ENCODE results near the gene DEDD.
A peak's percentile ranks its signal among the peaks of the same experiment; 100 is the strongest.

Gene DEDD

GRCh38 chr1:161090617-161091016 is 41.9 kb downstream of the DEDD start:
- DNase-seq: no peak

GRCh38 chr1:161089938-161090337 is 42.5 kb downstream of the DEDD start:
- DNase-seq: no peak

GRCh38 chr1:161089251-161089924 is 43.1 kb downstream of the DEDD start, which contains the start of gene NECTIN4:
Gene NECTIN4 (minus strand): TSS chr1:161089558. CDS start chr1:161089296, 262 bp downstream.
- no peak for DNase-seq

DNA sequence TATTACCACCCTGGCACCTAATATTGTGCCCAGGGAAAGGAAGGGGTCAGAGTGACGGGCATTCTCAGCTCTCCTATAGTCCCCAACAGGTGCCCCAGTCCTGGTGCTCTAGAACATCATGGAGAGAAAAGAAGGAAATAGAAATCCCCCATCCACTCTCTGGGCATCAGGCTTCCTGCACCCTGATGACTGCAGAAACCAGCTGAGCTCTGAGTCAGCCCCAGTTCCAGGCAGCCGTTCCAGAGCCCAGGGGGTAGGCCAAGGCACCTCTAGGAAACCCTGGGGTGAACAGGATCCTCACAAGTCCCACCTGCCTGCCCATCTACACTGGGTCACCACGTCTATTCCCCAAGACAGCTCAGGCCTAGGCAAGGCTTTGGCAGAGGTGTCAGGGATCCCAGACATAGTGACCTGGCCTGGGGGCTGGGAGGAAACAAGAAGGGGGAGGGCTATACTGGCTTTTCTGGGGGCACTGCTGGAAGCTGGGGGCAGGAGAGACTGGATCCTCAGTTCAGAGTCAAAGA is 43.8 kb downstream of the DEDD start:
- DNase-seq: no peak

DNA sequence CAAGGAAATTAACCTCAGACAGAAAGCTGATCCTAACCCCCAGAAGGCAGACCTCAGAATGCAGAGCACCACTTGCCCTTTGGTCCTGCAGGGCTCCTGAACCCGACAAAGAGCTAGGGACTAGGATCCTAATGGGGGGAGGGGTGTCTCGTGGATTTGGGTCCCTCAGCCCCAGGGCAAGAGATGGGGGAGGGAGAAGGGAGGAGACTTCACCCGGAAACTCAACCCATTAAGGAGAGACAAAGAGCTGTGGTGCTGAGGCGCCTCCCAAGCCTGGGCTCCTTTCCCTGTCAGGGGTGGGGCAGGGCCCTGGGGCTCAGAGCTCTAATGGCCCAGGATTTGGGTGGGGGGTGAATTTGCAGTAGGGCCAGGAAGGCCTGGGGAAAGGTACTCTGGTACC is 46.0 kb downstream of the DEDD start:
- DNase-seq: no peak

DNA sequence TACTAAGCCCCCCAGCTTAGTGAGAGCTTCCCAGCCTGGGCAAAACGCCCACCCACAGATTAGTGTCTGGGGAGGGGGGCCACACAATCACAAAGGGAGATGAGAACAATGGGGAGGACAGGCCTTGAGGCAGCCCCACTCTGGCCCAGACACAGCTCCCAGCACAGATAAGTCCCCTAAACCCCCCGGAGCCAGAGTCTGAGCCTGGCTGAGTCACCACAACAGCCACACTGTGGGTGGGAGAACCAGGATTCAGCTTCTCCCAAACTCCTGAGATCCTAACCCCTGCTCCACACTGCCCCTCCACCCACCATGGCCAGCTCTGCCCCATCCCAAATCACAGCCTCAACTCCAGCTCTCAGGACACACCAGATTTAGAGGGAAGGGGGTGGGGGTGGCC is 47.3 kb downstream of the DEDD start:
- no peak for DNase-seq

DNA sequence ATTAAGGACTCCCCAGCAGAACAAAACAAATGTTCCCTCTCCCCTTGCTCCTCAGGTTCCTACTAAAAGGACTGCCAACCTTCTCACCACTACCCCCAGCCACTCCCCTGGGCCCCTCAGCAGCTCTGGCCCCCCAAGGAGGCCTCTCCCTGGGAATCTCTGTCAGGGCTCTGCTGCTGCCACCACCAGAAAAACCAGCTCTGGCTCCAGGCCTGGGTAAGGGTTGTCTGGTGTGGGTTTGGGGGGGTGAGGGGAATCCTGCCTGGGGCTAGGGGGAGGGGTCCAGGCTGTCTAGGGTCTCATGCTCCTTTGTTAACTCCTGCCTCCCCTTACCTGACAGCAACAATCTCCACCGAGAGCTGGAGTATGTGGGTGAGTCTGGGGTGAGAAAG is 47.9 kb downstream of the DEDD start:
- DNase-seq: no peak

DNA sequence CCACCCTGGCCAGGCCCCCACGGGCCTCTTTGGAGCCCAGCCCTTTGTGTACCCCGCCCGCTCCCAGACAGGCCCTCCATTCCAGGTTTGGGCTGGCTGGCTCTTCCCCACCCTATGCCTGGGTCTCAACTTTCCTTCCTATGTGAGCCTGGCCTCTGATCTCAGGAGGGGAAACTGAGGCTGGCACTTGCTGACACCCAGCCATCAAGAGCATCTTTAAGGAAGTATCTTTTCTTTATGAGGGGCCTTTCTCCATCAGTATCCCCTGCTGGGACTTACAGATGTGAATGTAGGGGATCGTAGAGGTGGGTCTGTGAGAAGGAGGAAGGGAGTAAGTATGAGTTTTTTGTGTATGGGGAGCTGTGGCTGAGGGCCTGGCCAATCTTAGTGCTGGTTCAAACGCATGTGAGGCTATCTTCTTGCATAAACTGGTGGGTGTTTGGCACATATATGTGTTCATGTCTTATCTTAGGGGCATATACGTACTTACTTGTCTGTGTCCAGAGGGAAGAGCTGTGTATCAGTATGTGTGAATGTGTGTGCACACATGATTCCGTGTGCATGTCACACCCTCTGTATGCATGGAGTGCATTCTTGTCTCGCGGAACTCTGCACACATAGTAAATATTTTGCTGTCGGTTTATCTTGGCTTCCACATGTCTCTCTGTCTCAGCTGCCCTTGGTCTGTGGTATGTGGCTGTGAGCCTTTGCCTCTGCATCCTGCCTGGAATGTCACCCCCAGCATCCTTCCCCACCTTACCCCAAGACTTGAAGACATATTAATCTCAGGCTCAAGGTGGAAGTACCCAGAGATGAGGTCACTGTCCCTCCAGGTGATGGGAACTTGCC is 48.5 kb downstream of the DEDD start:
- no peak for DNase-seq

DNA sequence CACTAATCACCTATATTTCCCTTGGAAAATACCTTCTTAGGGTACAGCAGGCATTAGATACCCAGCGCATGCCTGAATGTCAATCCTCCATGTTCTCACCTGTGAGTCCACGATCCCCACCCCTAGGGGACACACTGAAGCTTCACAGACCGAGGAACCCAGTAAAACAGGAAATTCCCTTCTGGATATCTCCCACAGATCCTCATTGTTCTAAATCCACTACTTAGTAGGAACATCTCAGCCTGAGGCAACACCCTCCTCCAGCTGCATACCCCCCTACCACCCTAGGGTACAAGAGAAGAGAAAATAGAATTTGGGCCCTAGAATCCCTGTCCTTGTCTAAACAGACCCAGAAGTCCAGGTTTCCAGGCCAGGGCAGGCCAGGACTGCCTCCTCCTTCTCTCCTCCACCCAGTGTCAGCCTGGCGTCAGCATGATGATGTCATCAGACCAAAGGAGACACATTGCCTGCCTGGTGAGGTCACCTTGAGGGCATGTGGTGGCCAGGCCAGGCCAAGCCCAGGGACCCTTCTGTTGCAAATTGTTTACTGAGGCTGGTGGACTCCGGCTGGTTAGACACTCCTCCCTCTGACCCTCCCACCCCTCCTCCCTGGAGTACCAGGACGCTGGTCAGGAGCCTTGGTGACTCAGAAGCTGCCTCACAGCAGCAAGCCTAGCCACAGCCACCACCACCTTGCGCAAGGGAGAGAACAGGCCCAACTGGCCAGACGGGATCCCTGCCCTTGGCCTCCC is 49.3 kb downstream of the DEDD start:
- no peak for DNase-seq

GRCh38 chr1:161082483-161082882 is 50.0 kb downstream of the DEDD start:
- no peak for DNase-seq

GRCh38 chr1:161081519-161081918 is 50.9 kb downstream of the DEDD start:
- no peak for DNase-seq

GRCh38 chr1:161080441-161081405 is 51.7 kb downstream of the DEDD start:
- no peak for DNase-seq

DNA sequence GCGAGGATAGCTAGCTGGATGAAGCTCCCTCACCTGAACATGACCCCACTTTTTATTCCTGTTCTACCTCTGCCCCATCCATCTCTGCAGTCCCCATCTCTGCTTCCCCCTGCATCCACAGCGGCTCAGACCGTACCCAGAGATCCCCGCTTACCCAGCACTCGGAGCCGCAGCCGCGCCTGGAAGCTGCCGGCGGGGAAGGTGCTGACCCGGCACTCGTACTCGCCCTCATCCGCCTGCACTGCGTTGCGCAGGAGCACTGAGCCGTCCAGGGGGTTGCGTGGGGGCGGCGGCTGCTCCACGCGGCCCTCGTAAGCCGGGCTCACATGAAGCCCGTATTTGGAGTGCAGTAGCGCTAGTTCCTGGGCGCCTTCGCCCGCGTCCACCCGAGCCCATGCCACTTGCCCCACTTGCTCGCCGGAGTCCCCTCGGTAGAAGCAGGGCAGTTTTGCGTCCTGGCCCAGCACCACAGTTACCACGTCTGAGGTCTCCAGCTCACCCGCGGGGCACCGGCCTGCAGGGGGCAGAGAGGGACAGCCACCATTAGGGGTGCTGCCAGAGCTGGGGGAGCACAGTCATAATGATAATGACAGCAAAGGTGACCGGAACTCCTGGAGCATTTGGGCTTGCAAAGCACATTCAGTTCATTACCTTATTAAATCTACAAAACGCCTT is 52.9 kb downstream of the DEDD start:
- no peak for DNase-seq

DNA sequence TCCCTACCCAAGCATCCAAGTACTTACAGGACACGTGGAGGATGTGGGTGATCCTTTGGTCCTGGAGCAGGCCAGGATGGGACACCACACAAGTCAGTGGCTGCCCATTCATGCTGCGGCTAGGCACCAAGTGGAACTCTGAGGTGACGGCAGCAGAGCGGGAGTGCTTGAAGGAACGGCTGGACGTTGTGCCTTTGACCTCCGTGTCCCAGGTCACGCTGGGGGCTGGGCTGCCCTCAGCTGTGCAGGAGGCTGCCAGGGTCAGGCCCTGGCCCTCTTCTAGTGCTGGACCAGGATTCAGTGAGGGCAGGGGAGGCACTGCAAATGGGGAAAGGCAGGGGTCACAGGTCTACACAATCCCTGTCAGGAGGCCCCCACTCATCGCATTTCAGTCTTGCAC is 55.0 kb downstream of the DEDD start:
- DNase-seq: no peak

- no peak for DNase-seq
Measured at GRCh38 chr1:161076410-161076809, 56.1 kb downstream of the DEDD start.

DNA sequence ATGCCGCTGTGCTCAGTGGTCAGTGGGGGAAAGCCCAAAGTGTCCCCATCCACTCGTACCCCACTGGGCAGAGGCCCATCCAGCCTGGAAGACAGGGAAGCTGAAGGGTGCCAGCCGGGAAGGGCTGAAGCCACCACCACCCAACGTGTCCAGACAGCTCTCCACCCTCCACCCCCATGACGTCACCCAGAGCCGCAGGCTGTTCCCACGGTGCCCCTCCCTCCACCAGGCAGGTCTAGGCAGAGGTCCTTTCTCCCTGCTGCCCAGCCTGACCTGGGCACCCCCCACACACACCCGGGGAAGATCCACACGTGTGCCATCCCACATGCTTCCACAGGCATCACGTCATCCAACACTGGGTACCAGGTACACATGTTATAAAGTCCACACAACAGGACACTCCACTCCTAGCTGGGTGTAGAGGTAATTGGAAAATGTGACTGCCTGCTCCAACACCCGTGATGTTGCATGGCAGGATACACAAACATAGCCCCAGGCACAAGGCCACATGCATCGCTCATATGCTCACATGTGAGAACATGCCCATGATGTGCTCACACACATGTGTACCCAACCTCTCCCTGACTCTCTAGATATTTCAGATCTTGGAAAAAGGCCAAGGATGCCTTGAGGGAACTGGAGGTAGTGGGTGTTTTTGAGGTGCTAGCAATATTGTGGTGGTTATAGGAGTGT is 57.6 kb downstream of the DEDD start:
- DNase-seq: no peak

DNA sequence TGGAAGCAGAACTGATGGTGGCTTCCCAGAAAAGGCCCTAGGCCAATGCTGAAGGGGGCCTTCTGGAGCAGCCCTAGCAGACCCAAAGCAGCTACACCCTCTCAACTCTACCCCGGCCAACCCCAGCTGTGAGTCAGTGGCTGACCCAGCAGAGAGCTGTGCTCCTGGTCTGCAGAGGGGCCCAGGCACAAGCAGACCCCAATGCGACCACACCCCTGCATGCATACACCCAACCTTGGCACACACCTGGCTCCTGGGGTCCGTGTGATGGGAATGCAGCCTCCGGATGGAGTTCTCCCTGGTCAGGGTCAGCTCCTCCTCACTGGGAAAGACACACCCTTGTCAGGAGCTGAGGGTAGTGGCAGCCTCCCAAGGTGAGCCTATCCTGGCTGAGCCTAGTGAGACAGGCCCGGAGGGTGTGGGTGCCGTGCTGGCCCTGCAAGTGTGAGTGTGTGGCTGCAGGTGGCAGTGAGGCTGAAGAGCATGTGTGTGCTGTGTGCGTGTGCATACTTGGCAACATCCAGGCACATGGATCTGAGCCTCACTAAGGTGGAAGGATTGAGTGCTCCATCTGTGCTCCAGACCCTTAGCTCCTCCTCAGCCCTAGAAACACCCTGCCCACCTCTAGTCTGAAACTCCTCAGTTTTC is 58.9 kb downstream of the DEDD start:
- DNase-seq: no peak

DNA sequence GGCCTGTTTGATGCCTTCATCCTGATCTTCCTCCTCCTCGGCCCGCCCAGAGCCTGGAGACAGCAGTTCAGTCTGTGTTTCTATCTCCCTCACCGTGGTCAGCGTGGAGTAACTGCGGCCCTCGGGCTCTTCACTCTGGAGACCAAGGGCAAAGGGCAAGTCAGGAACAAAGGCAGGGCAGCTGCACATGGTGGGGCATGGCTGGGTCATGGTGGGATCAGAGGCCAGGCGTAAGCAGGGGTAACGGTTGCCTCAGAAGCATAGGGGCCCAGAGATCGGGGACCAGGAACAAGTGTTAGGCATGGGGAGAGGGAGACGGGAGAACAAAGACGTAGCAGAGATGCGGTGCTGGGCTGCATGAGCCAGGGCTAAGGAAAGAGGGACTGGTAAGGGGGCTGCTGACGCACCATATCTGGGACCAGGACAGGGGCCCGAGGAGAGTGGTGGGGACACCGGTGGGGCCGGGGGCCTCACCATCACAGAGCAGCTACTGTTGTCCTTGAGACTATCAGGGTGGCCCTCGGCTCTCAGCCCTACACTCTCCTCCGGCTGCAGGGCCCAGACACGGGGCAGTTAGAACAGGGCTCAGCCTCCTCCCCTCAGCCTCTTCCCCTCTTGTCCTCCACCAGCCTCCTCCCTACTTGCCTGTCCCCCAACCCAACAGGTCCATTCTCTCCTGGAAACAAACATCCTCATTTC is 59.6 kb downstream of the DEDD start:
- no peak for DNase-seq

- DNase-seq: peak; percentile 16
Measured at GRCh38 chr1:161071886-161072371, 60.5 kb downstream of the DEDD start.

All from NCI-H1092 treated with DMSO at 0.1 percent for 48 hours (cell line).